SH-SY5Y (cell line): ENCODE data around the gene SVOP.

Experiments
- GATA2 ChIP-seq: IDR thresholded peaks from 2 replicates; pipeline ENCODE4 v1.6.1; 2011; ENCODE audit warnings: mild to moderate bottlenecking, low read depth, low read length
- GATA3 ChIP-seq: IDR thresholded peaks from 2 replicates; pipeline ENCODE4 v1.6.1; 2011; ENCODE audit warnings: low read depth, mild to moderate bottlenecking, low read length, moderate library complexity

- TF ChIP-seq GATA2 (no peak), GATA3 (no peak)
These were observed 113.0 kb downstream of the SVOP start for GRCh38 chr12:108907839-108908351.
